IMR-90 (cell line): ENCODE data around the gene TMEM214. TPM values are rescaled to one million over a fixed set of nuclear protein-coding genes. Genes with fewer than 3 reads are reported as not detected.

Experiments
- ATAC-seq: fragments of 200-7000 bp; cut with Tn5 transposase; 2 replicates; pipeline ENCODE4 v1.9.1; 2020; ENCODE audit warnings: low read depth, mild to moderate bottlenecking, moderate library complexity
- BruUV-seq: library from RNA; stranded (reverse); fragments of 400-500 nt; replicated peaks from 2 replicates; lab custom pipeline; 2021; lab: Mats Ljungman, UMichigan
- CTCF ChIA-PET: fragments of 300-600 bp; formaldehyde crosslinking; extraction: SDS; loops from one replicate; lab custom pipeline; 2021; ENCODE audit warnings: antibody characterized with exemption; lab: Yijun Ruan, JAX
- POLR2A ChIA-PET: fragments of 300-600 bp; sonication (Branson Sonifier 250); formaldehyde crosslinking; loops from one replicate; lab custom pipeline; 2022; ENCODE audit warnings: antibody characterized with exemption; ENCODE audit not compliant: unreplicated experiment; lab: Charles Lee
- DNase-seq: peaks from one replicate; pipeline ENCODE4 v3.0.0; 2013
- H2AFZ ChIP-seq: replicated peaks from 2 replicates; pipeline ENCODE3; 2013; ENCODE audit warnings: low read length, mild to moderate bottlenecking; ENCODE audit not compliant: poor library complexity
- H2AK5ac ChIP-seq: 2 replicates; pipeline ENCODE4 v1.6.1; 2013; ENCODE audit warnings: low read depth, low read length, inconsistent platforms
- H2AK9ac ChIP-seq: replicated peaks from 2 replicates; pipeline ENCODE3; 2013; ENCODE audit warnings: mild to moderate bottlenecking, low read depth, low read length, moderate library complexity; ENCODE audit not compliant: poor library complexity
- H2BK120ac ChIP-seq: 2 replicates; pipeline ENCODE4 v1.6.1; 2013; ENCODE audit warnings: low read depth, low read length, inconsistent platforms
- H2BK15ac ChIP-seq: 3 replicates; pipeline ENCODE4 v1.6.1; 2013; ENCODE audit warnings: low read depth, low read length, inconsistent platforms
- H2BK20ac ChIP-seq: 2 replicates; pipeline ENCODE4 v1.6.1; 2013; ENCODE audit warnings: low read depth, mild to moderate bottlenecking, inconsistent platforms, low read length, moderate library complexity
- H2BK5ac ChIP-seq: 2 replicates; pipeline ENCODE4 v1.6.1; 2013; ENCODE audit warnings: mild to moderate bottlenecking, low read depth, low read length, inconsistent platforms; ENCODE audit not compliant: poor library complexity, severe bottlenecking
- H3K14ac ChIP-seq: replicated peaks from 2 replicates; pipeline ENCODE4 v1.6.1; 2013; ENCODE audit warnings: low read depth, low read length, inconsistent platforms
- H3K18ac ChIP-seq: 2 replicates; pipeline ENCODE4 v1.6.1; 2013; ENCODE audit warnings: low read depth, low read length, control low read depth
- H3K23ac ChIP-seq: 2 replicates; pipeline ENCODE4 v1.6.1; 2013; ENCODE audit warnings: low read depth, low read length, inconsistent platforms
- H3K27ac ChIP-seq: 2 replicates; pipeline ENCODE4 v1.5.1; 2013; ENCODE audit warnings: mild to moderate bottlenecking, control low read depth, low read length; ENCODE audit not compliant: insufficient read depth
- H3K27me3 ChIP-seq: 2 replicates; pipeline ENCODE4 v1.6.1; 2013; ENCODE audit warnings: low read length; ENCODE audit not compliant: control insufficient read depth, insufficient read depth
- H3K36me3 ChIP-seq: 2 replicates; pipeline ENCODE4 v1.6.1; 2013; ENCODE audit warnings: low read length, mixed read lengths; ENCODE audit not compliant: control insufficient read depth, insufficient read depth
- H3K4ac ChIP-seq: 2 replicates; pipeline ENCODE4 v1.6.1; 2013; ENCODE audit warnings: low read depth, low read length, inconsistent platforms
- H3K4me1 ChIP-seq: 2 replicates; pipeline ENCODE4 v1.6.1; 2013; ENCODE audit warnings: low read length, mixed read lengths; ENCODE audit not compliant: control insufficient read depth, insufficient read depth
- H3K4me2 ChIP-seq: 2 replicates; pipeline ENCODE4 v1.6.1; 2013; ENCODE audit warnings: low read depth, mild to moderate bottlenecking, control low read depth, low read length, moderate library complexity
- H3K4me3 ChIP-seq: 2 replicates; pipeline ENCODE4 v1.5.1; 2013; ENCODE audit warnings: low read depth, mild to moderate bottlenecking, control low read depth, low read length, moderate library complexity; ENCODE audit not compliant: insufficient read depth
- H3K56ac ChIP-seq: 2 replicates; pipeline ENCODE4 v1.6.1; 2013; ENCODE audit warnings: low read length, inconsistent platforms; ENCODE audit not compliant: insufficient read depth; ENCODE audit errors: extremely low read depth
- H3K79me1 ChIP-seq, 2 experiments: 2 replicates each; pipeline ENCODE4 v1.6.1; 2013; ENCODE audit warnings: low read length in 2 of 2, inconsistent platforms in 1 of 2, low read depth in 1 of 2
- H3K9ac ChIP-seq: 2 replicates; pipeline ENCODE4 v1.6.1; 2013; ENCODE audit warnings: low read depth, low read length, control low read depth
- H3K9me1 ChIP-seq: 2 replicates; pipeline ENCODE4 v1.6.1; 2013; ENCODE audit warnings: low read length, inconsistent platforms; ENCODE audit not compliant: insufficient read depth
- H3K9me3 ChIP-seq: 2 replicates; pipeline ENCODE4 v1.6.1; 2013; ENCODE audit warnings: low read length; ENCODE audit not compliant: control insufficient read depth, insufficient read depth
- H4K20me1 ChIP-seq: 2 replicates; pipeline ENCODE4 v1.6.1; 2013; ENCODE audit warnings: low read length, inconsistent platforms; ENCODE audit not compliant: insufficient read depth
- H4K5ac ChIP-seq: 2 replicates; pipeline ENCODE4 v1.6.1; 2013; ENCODE audit warnings: mild to moderate bottlenecking, low read depth, low read length, control low read depth
- H4K8ac ChIP-seq, 2 experiments: 2 replicates each; pipeline ENCODE4 v1.6.1; 2013; ENCODE audit warnings: low read depth in 2 of 2, low read length in 2 of 2, control low read depth in 1 of 2, inconsistent platforms in 1 of 2
- H4K91ac ChIP-seq: 2 replicates; pipeline ENCODE4 v1.6.1; 2013; ENCODE audit warnings: low read depth, low read length, inconsistent platforms; ENCODE audit not compliant: insufficient read depth
- BHLHE40 ChIP-seq: fragments of 150-350 bp; IDR thresholded peaks from 2 replicates; pipeline ENCODE4 v1.6.1; 2016; ENCODE audit warnings: mild to moderate bottlenecking, low read depth, low read length
- CEBPB ChIP-seq: IDR thresholded peaks from 2 replicates; pipeline ENCODE4 v1.6.1; 2012; ENCODE audit warnings: low read depth, low read length, improper control_type of control experiment
- CHD1 ChIP-seq: IDR thresholded peaks from 2 replicates; pipeline ENCODE4 v1.6.1; 2012; ENCODE audit warnings: low read depth, low read length, improper control_type of control experiment
- CTCF ChIP-seq: conservative IDR thresholded peaks from 2 replicates; pipeline ENCODE4 v1.5.1; 2012; ENCODE audit warnings: mild to moderate bottlenecking, low read depth, low read length, improper control_type of control experiment
- FOS ChIP-seq: fragments of 150-350 bp; IDR thresholded peaks from 2 replicates; pipeline ENCODE4 v1.6.1; 2016; ENCODE audit warnings: low read depth, low read length
- MAFK ChIP-seq: IDR thresholded peaks from 2 replicates; pipeline ENCODE4 v1.6.1; 2012; ENCODE audit warnings: low read depth, low read length, improper control_type of control experiment
- MAZ ChIP-seq: IDR thresholded peaks from 2 replicates; pipeline ENCODE4 v1.6.1; 2012; ENCODE audit warnings: low read depth, mild to moderate bottlenecking, low read length, improper control_type of control experiment, moderate library complexity, borderline replicate concordance
- MXI1 ChIP-seq: IDR thresholded peaks from 2 replicates; pipeline ENCODE4 v1.6.1; 2012; ENCODE audit warnings: low read depth, mild to moderate bottlenecking, low read length, moderate library complexity, borderline replicate concordance
- NFE2L2 ChIP-seq: fragments of 150-350 bp; IDR thresholded peaks from 2 replicates; pipeline ENCODE4 v1.6.1; 2016; ENCODE audit warnings: low read depth, mild to moderate bottlenecking, low read length
- POLR2A ChIP-seq: IDR thresholded peaks from 2 replicates; pipeline ENCODE4 v1.6.1; 2012; ENCODE audit warnings: mild to moderate bottlenecking, low read depth, low read length
- RAD21 ChIP-seq: IDR thresholded peaks from 2 replicates; pipeline ENCODE4 v1.6.1; 2012; ENCODE audit warnings: low read length, improper control_type of control experiment
- RCOR1 ChIP-seq: IDR thresholded peaks from 2 replicates; pipeline ENCODE4 v1.6.1; 2012; ENCODE audit warnings: mild to moderate bottlenecking, low read length, improper control_type of control experiment; ENCODE audit not compliant: insufficient replicate concordance
- RFX5 ChIP-seq: IDR thresholded peaks from 2 replicates; pipeline ENCODE4 v1.8.0; 2012; ENCODE audit warnings: low read depth, mild to moderate bottlenecking, low read length, moderate library complexity
- SMC3 ChIP-seq: fragments of 150-350 bp; IDR thresholded peaks from 2 replicates; pipeline ENCODE4 v1.6.1; 2016; ENCODE audit warnings: low read depth, mild to moderate bottlenecking, antibody characterized with exemption, low read length, moderate library complexity
- dilution Hi-C: fragments of 300-500 bp; cut with HindIII; formaldehyde crosslinking; loops from one replicate; pipeline ENCODE4 v1.14.3; 2018; ENCODE audit warnings: low sequenced_read_pairs; ENCODE audit not compliant: unreplicated experiment
- in situ Hi-C: fragments of 300-500 bp; cut with MboI; formaldehyde crosslinking; loops from 3 replicates; pipeline ENCODE4 v1.14.3; 2019; ENCODE audit warnings: low sequenced_read_pairs, inconsistent platforms, mixed read lengths
- intact Hi-C: fragments of 100-400 bp; cut with micrococcal nuclease; formaldehyde crosslinking; loops from 2 replicates; pipeline ENCODE4 v1.10.0; 2022
- polyA plus RNA-seq, 3 experiments: library from polyadenylated mRNA; depleted of rRNA; stranded (reverse); fragments of >200 nt; gene quantifications; 2 replicates each; pipeline ENCODE4 v1.2.3, GENCODE V29; 2012; ENCODE audit warnings: low replicate concordance in 1 of 3
- total RNA-seq: library from RNA; depleted of rRNA; stranded (reverse); fragments of >200 nt; gene quantifications from 2 replicates; pipeline ENCODE4 v1.2.3, GENCODE V29; 2012
- TF ChIP-seq, protein P1 (sequence below): fragments of 150-350 bp; IDR thresholded peaks from 2 replicates; pipeline ENCODE4 v1.6.1; 2016; ENCODE audit warnings: low read depth, mild to moderate bottlenecking, low read length, moderate library complexity, borderline replicate concordance
- TF ChIP-seq, protein P2 (sequence below): fragments of 150-350 bp; IDR thresholded peaks from 2 replicates; pipeline ENCODE4 v1.6.1; 2017; ENCODE audit warnings: mild to moderate bottlenecking, antibody characterized with exemption, low read length, low read depth

Gene TMEM214
- total and polyA plus RNA-seq, 2 of the 4 experiments (the other 2 are of a cell fraction) = 32.1 to 121 TPM

DNA sequence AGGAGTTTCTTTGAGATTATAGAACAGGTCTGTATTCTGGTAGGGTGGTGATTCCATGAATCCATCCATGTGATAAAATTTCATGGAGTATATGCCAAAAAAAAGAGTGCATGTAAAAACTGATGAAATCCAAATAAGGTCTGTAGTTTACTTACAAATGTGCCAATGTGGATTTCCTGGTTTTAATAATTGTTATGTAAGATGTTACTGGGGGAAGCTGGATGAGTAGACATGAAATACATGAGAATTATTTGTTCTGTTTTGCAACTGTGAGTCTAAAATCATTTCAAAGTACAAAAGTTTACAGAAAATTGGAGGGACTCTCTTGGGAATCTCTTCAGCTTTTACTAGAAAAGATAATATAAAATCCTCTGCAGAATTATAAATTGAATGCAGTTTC is 23.7 kb upstream of the TMEM214 start:
- CTCF ChIA-PET = interaction anchor here (1.0 kb wide), 1 partner anchor 48 kb away, joined by 3 read pairs; no protein-coding TSS in a partner anchor
- no peak overlapping the region for H3K4me2 ChIP-seq
- dilution Hi-C loops = no loop called here
- no peak overlapping the region for H2AK5ac ChIP-seq
- no peak overlapping the region for H3K9ac ChIP-seq
- H3K79me1 ChIP-seq = peaks cover 0 to 4% of the 10 kb centered on the region in 2 experiments; a peak in 2 of 4 replicates
- no peak overlapping the region for H3K4me3 ChIP-seq
- H3K23ac ChIP-seq = no peak overlapping the region
- no peak overlapping the region for H3K14ac ChIP-seq
- H2BK20ac ChIP-seq = no peak overlapping the region
- no peak overlapping the region for H2BK15ac ChIP-seq
- no peak overlapping the region for H2BK5ac ChIP-seq
- no peaks in the 10 kb centered on the region for H4K20me1 ChIP-seq
- H3K9me1 ChIP-seq = peaks cover 5% of the 10 kb centered on the region
- H3K4me1 ChIP-seq = peaks cover 7% of the 10 kb centered on the region
- no peaks in the 10 kb centered on the region for H3K9me3 ChIP-seq
- TF ChIP-seq CEBPB (no peak), RFX5 (no peak), MAZ (no peak), MAFK (no peak), BHLHE40 (no peak), MXI1 (no peak), POLR2A (no peak), CTCF (no peak), SMC3 (no peak), RCOR1 (no peak), FOS (no peak), CHD1 (no peak), RAD21 (no peak), NFE2L2 (no peak)
- TF ChIP-seq, protein P1, sequence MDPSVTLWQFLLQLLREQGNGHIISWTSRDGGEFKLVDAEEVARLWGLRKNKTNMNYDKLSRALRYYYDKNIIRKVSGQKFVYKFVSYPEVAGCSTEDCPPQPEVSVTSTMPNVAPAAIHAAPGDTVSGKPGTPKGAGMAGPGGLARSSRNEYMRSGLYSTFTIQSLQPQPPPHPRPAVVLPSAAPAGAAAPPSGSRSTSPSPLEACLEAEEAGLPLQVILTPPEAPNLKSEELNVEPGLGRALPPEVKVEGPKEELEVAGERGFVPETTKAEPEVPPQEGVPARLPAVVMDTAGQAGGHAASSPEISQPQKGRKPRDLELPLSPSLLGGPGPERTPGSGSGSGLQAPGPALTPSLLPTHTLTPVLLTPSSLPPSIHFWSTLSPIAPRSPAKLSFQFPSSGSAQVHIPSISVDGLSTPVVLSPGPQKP = no peak
- TF ChIP-seq, protein P2, sequence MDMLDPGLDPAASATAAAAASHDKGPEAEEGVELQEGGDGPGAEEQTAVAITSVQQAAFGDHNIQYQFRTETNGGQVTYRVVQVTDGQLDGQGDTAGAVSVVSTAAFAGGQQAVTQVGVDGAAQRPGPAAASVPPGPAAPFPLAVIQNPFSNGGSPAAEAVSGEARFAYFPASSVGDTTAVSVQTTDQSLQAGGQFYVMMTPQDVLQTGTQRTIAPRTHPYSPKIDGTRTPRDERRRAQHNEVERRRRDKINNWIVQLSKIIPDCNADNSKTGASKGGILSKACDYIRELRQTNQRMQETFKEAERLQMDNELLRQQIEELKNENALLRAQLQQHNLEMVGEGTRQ = no peak
- in situ Hi-C loops = no loop called here
- no peak overlapping the region for H3K27ac ChIP-seq
- POLR2A ChIA-PET = interaction anchor here (0.7 kb wide), 1 partner anchor 55 kb away, joined by 4 read pairs; no protein-coding TSS in a partner anchor
- H2AFZ ChIP-seq = no peak overlapping the region
- H3K18ac ChIP-seq = no peak overlapping the region
- H2AK9ac ChIP-seq = no peak overlapping the region
- no peak overlapping the region for H3K4ac ChIP-seq
- no TSS peak for BruUV-seq
- H4K5ac ChIP-seq = no peak overlapping the region
- H4K91ac ChIP-seq = no peak overlapping the region
- DNase-seq = no peak
- H3K36me3 ChIP-seq = no peaks in the 10 kb centered on the region
- no peak overlapping the region for H2BK120ac ChIP-seq
- no peak for ATAC-seq
- no peak overlapping the region for H4K8ac ChIP-seq
- no peak overlapping the region for H3K56ac ChIP-seq
- intact Hi-C loops = no loop called here
- H3K27me3 ChIP-seq = no peaks in the 10 kb centered on the region
